MCF 10A (cell line): ENCODE data around the gene KIF24. TPM values are rescaled to one million over a fixed set of nuclear protein-coding genes. Genes with fewer than 3 reads are reported as not detected.
"Not testable (repeated sequence)": the region's sequence is repeated elsewhere in the genome, so short reads cannot be mapped to it uniquely, and the experiment has no call there.

Source experiments
- BruUV-seq: library from RNA; stranded (reverse); fragments of 400-500 nt; replicated peaks from 2 replicates; lab custom pipeline; 2021; lab: Mats Ljungman, UMichigan
- CTCF ChIA-PET: fragments of 300-600 bp; sonication (Branson Sonifier 250); formaldehyde crosslinking; extraction: SDS; loops from one replicate; lab custom pipeline; 2021; ENCODE audit warnings: antibody characterized with exemption, inconsistent platforms; lab: Yijun Ruan, JAX
- POLR2A ChIA-PET: fragments of 300-600, 350-650 bp; sonication (Branson Sonifier 250); formaldehyde crosslinking; extraction: SDS; loops from one replicate; lab custom pipeline; 2020; ENCODE audit warnings: antibody characterized with exemption, inconsistent platforms; lab: Yijun Ruan, JAX
- DNase-seq: peaks from one replicate; pipeline ENCODE4 v3.0.0-alpha.2; 2018; ENCODE audit not compliant: unreplicated experiment
- H3K27ac Mint-ChIP-seq: one replicate; pipeline ENCODE4 v1.8.0; 2022; ENCODE audit warnings: mild to moderate bottlenecking, low read depth, mixed read lengths; ENCODE audit not compliant: unreplicated experiment
- H3K27me3 Mint-ChIP-seq: one replicate; pipeline ENCODE4 v1.8.0; 2022; ENCODE audit warnings: mixed read lengths; ENCODE audit not compliant: insufficient read depth, unreplicated experiment
- H3K36me3 Mint-ChIP-seq: one replicate; pipeline ENCODE4 v1.8.0; 2022; ENCODE audit warnings: mild to moderate bottlenecking, moderate library complexity, mixed read lengths; ENCODE audit not compliant: insufficient read depth, unreplicated experiment
- H3K4me1 Mint-ChIP-seq: one replicate; pipeline ENCODE4 v1.8.0; 2022; ENCODE audit warnings: mixed read lengths; ENCODE audit not compliant: insufficient read depth, unreplicated experiment
- H3K4me3 Mint-ChIP-seq: one replicate; pipeline ENCODE4 v1.8.0; 2022; ENCODE audit warnings: mild to moderate bottlenecking, moderate library complexity, mixed read lengths; ENCODE audit not compliant: unreplicated experiment
- H3K9me3 Mint-ChIP-seq: one replicate; pipeline ENCODE4 v1.8.0; 2022; ENCODE audit warnings: mixed read lengths; ENCODE audit not compliant: unreplicated experiment
- intact Hi-C: fragments of 100-400 bp; cut with micrococcal nuclease; formaldehyde crosslinking; loops from 2 replicates; pipeline ENCODE4 v1.14.1; 2022
- total RNA-seq: library from RNA; stranded (reverse); gene quantifications from 2 replicates; pipeline ENCODE4 v1.2.3, GENCODE V29; 2022
- TF ChIP-seq, protein P1 (sequence below): fragments of 200-600 bp; IDR thresholded peaks from one replicate; pipeline ENCODE4 v1.8.0; 2022; ENCODE audit warnings: antibody characterized with exemption, mild to moderate bottlenecking; ENCODE audit not compliant: unreplicated experiment

KIF24 gene
- total RNA-seq, 1 experiment from 2014 or later = 3.5 TPM

- CTCF ChIA-PET = interaction anchor here (1.1 kb wide), 1 partner anchor 9 kb away, joined by 3 read pairs; the partner anchor contains the start of gene MYORG
- H3K4me3 Mint-ChIP-seq, BruUV-seq, H3K27me3 Mint-ChIP-seq, H3K36me3 Mint-ChIP-seq, H3K27ac Mint-ChIP-seq, intact Hi-C loops, DNase-seq, H3K4me1 Mint-ChIP-seq, H3K9me3 Mint-ChIP-seq, POLR2A ChIA-PET: not testable (repeated sequence)
Observed at GRCh38 chr9:34367751-34368410, 38.8 kb upstream of the KIF24 start.

DNA sequence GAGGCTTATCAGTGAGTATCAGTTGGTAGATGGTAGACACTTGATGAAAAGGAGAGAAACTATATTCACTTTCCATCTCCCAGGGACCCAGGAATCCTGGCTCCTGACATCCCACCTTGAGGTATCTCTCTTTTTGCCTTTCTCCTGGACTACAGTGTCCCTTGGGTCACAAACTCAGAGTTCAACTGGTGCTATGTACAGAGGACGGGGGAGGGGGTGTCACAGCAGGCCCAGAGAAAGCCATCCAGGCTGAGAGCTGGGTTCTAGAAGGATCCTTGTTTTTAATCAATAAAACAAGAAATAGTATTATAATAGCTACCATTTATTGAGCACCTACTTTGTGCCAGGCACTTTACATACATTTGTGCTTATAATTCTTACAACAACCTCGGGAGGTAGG, 37.3 kb upstream of the KIF24 start:
- no peaks in the 10 kb centered on the region for H3K4me1 Mint-ChIP-seq
- ChIA-PET POLR2A (no interaction called here), CTCF (interaction anchor here (0.6 to 1.1 kb wide), 2 partner anchors 29 to 34 kb away, joined by 3 to 4 read pairs; no protein-coding TSS in a partner anchor)
- intact Hi-C loops = no loop called here
- no peak for DNase-seq
- H3K27ac Mint-ChIP-seq = no peak overlapping the region
- H3K36me3 Mint-ChIP-seq = no peaks in the 10 kb centered on the region
- no peak overlapping the region for H3K4me3 Mint-ChIP-seq
- TF ChIP-seq, protein P1, sequence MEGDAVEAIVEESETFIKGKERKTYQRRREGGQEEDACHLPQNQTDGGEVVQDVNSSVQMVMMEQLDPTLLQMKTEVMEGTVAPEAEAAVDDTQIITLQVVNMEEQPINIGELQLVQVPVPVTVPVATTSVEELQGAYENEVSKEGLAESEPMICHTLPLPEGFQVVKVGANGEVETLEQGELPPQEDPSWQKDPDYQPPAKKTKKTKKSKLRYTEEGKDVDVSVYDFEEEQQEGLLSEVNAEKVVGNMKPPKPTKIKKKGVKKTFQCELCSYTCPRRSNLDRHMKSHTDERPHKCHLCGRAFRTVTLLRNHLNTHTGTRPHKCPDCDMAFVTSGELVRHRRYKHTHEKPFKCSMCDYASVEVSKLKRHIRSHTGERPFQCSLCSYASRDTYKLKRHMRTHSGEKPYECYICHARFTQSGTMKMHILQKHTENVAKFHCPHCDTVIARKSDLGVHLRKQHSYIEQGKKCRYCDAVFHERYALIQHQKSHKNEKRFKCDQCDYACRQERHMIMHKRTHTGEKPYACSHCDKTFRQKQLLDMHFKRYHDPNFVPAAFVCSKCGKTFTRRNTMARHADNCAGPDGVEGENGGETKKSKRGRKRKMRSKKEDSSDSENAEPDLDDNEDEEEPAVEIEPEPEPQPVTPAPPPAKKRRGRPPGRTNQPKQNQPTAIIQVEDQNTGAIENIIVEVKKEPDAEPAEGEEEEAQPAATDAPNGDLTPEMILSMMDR = no peak
- no TSS peak for BruUV-seq
- no peaks in the 10 kb centered on the region for H3K27me3 Mint-ChIP-seq
- H3K9me3 Mint-ChIP-seq = no peaks in the 10 kb centered on the region

GRCh38 chr9:34365282-34365681, 36.2 kb upstream of the KIF24 start:
- Mint-ChIP-seq H3K27ac (no peak overlapping the region), H3K4me3 (no peak overlapping the region), H3K9me3 (no peaks in the 10 kb centered on the region), H3K36me3 (no peaks in the 10 kb centered on the region), H3K4me1 (no peaks in the 10 kb centered on the region), H3K27me3 (no peaks in the 10 kb centered on the region)
- no peak for DNase-seq
- CTCF ChIA-PET = interaction anchor here (0.8 to 0.9 kb wide), 2 partner anchors 13 to 38 kb away, joined by 3 to 4 read pairs; no protein-coding TSS in a partner anchor
- POLR2A ChIA-PET = interaction anchor here (0.8 to 1.3 kb wide), 2 partner anchors 10 to 12 kb away, joined by 3 read pairs; no protein-coding TSS in a partner anchor
- BruUV-seq = no TSS peak
- intact Hi-C loops = no loop called here
- TF ChIP-seq, protein P1 = no peak

DNA sequence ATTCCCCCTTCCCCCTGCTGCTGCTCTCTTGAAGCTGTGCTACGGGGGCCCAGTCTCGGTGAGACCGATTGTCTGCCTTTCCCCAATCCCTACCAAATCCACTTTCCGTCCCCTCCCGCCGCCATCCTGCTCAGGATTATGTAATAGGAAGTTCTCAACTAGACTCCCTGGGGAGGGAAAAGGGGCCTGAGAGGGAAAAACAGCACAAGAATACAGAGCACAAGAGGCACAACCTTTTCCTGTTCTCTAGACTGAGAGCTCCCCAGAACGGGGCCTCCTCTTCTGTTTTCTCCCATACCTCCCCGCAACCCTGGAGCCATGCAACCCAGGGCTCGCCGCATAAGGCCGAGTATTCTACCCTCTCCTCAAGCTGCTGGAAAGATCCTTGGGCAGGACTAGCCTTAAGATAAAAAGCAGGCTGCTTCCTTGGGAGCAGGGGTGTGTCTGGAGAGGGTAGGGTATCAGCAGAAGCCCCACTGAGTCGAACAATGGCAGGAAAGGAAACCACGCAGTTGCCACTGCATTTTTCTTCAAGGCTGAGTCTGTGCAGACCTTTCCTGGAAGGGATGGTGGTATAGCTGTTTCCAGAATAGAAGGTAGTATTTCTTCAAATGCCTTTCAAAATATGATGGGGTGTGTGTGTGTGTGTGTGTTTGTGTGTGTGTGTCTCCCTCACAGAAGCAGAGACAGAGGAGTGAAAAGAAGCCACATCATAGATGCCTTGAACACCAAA, 34.7 kb upstream of the KIF24 start:
- no peak for DNase-seq
- Mint-ChIP-seq H3K36me3 (no peaks in the 10 kb centered on the region), H3K9me3 (no peaks in the 10 kb centered on the region), H3K27ac (no peak overlapping the region), H3K4me3 (no peak overlapping the region), H3K27me3 (no peaks in the 10 kb centered on the region), H3K4me1 (no peaks in the 10 kb centered on the region)
- intact Hi-C loops = no loop called here
- BruUV-seq = no TSS peak
- TF ChIP-seq, protein P1 = no peak
- ChIA-PET CTCF (interaction anchor here (1.1 to 1.4 kb wide), 2 partner anchors 11 to 12 kb away, joined by 5 to 8 read pairs; no protein-coding TSS in a partner anchor), POLR2A (no interaction called here)
